GM12878 (cell line): ENCODE data around the gene PARP15. TPM values are rescaled to one million over a fixed set of nuclear protein-coding genes. Genes with fewer than 3 reads are reported as not detected.

Source experiments
- ASH2L ChIP-seq: fragments of 300-600, 200-600 bp; sonication (generic); IDR thresholded peaks from 2 replicates; pipeline ENCODE4 v1.6.1; 2017; ENCODE audit warnings: low read depth, mild to moderate bottlenecking, borderline replicate concordance
- BCL3 ChIP-seq: IDR thresholded peaks from 2 replicates; pipeline ENCODE4 v1.6.1; 2011; ENCODE audit warnings: borderline replicate concordance, low read depth, mild to moderate bottlenecking, moderate library complexity, low read length; ENCODE audit not compliant: insufficient read depth, poor library complexity, severe bottlenecking
- CBFB ChIP-seq: IDR thresholded peaks from 2 replicates; pipeline ENCODE4 v1.6.1; 2016; ENCODE audit warnings: antibody characterized with exemption, low read depth
- CREB1 ChIP-seq: IDR thresholded peaks from 2 replicates; pipeline ENCODE4 v1.6.1; 2012; ENCODE audit warnings: low read depth, mild to moderate bottlenecking, inconsistent platforms
- CREM ChIP-seq: IDR thresholded peaks from 2 replicates; pipeline ENCODE4 v1.6.1; 2014; ENCODE audit warnings: antibody characterized with exemption, low read depth
- EED ChIP-seq: sonication (generic); IDR thresholded peaks from 2 replicates; pipeline ENCODE4 v1.6.1; 2016; ENCODE audit warnings: antibody characterized with exemption, low read depth
- IKZF2 ChIP-seq, 2 experiments: fragments of 450-650 bp; IDR thresholded peaks; 2 replicates each; pipeline ENCODE4 v1.6.1; 2017; ENCODE audit warnings: mild to moderate bottlenecking in 2 of 2, moderate library complexity in 2 of 2
- JUNB ChIP-seq: IDR thresholded peaks from 2 replicates; pipeline ENCODE4 v1.6.1; 2016; ENCODE audit warnings: antibody characterized with exemption, mild to moderate bottlenecking
- JUND ChIP-seq: IDR thresholded peaks from 2 replicates; pipeline ENCODE4 v1.6.1; 2012; ENCODE audit warnings: low read depth, mild to moderate bottlenecking, low read length, improper control_type of control experiment, moderate library complexity
- KDM1A ChIP-seq: fragments of 200-600 bp; sonication (generic); IDR thresholded peaks from 2 replicates; pipeline ENCODE4 v1.6.1; 2016; ENCODE audit warnings: borderline replicate concordance
- MTA2 ChIP-seq: fragments of 450-650 bp; IDR thresholded peaks from 2 replicates; pipeline ENCODE4 v1.6.1; 2016; ENCODE audit warnings: low read depth, mild to moderate bottlenecking, moderate library complexity
- MYC ChIP-seq: IDR thresholded peaks from 2 replicates; pipeline ENCODE4 v1.6.1; 2011; ENCODE audit warnings: mild to moderate bottlenecking, low read length, moderate library complexity, inconsistent platforms; ENCODE audit not compliant: insufficient read depth, insufficient replicate concordance, insufficient read length, severe bottlenecking
- NBN ChIP-seq: fragments of 450-650 bp; IDR thresholded peaks from 2 replicates; pipeline ENCODE4 v1.6.1; 2016
- NFIC ChIP-seq: IDR thresholded peaks from 2 replicates; pipeline ENCODE4 v1.6.1; 2012; ENCODE audit warnings: low read depth, mild to moderate bottlenecking, inconsistent platforms, low read length, moderate library complexity
- NFYA ChIP-seq: IDR thresholded peaks from 2 replicates; pipeline ENCODE4 v1.6.1; 2011; ENCODE audit warnings: low read depth, mild to moderate bottlenecking, low read length, improper control_type of control experiment, borderline replicate concordance
- NRF1 ChIP-seq: conservative IDR thresholded peaks from 2 replicates; pipeline ENCODE4 v1.6.1; 2011; ENCODE audit warnings: mild to moderate bottlenecking, low read depth, low read length, improper control_type of control experiment
- POLR2AphosphoS5 ChIP-seq: IDR thresholded peaks from 2 replicates; pipeline ENCODE4 v1.6.1; 2011; ENCODE audit warnings: mild to moderate bottlenecking, low read length, inconsistent platforms
- RELA ChIP-seq: fragments of 450-650 bp; IDR thresholded peaks from 2 replicates; pipeline ENCODE4 v1.8.0; 2014; ENCODE audit warnings: borderline replicate concordance; ENCODE audit not compliant: partially characterized antibody
- RUNX3 ChIP-seq: IDR thresholded peaks from 2 replicates; pipeline ENCODE4 v1.6.1; 2012; ENCODE audit warnings: low read length, inconsistent platforms
- SKIL ChIP-seq: fragments of 450-650 bp; IDR thresholded peaks from 2 replicates; pipeline ENCODE4 v1.6.1; 2017; ENCODE audit warnings: mild to moderate bottlenecking, low read depth, inconsistent platforms; ENCODE audit not compliant: poor library complexity, severe bottlenecking
- SPI1 ChIP-seq: IDR thresholded peaks from 2 replicates; pipeline ENCODE4 v1.6.1; 2011; ENCODE audit warnings: low read depth, mild to moderate bottlenecking, low read length, moderate library complexity, borderline replicate concordance; ENCODE audit not compliant: insufficient read depth
- SREBF1 ChIP-seq: IDR thresholded peaks from 2 replicates; pipeline ENCODE4 v1.6.1; 2012; ENCODE audit warnings: mild to moderate bottlenecking, low read length
- SREBF2 ChIP-seq: IDR thresholded peaks from 2 replicates; pipeline ENCODE4 v1.6.1; 2012; ENCODE audit warnings: mild to moderate bottlenecking, low read length
- TCF3 ChIP-seq: IDR thresholded peaks from 2 replicates; pipeline ENCODE4 v1.6.1; 2012; ENCODE audit warnings: low read depth, mild to moderate bottlenecking, low read length, borderline replicate concordance; ENCODE audit not compliant: insufficient read depth
- ZNF24 ChIP-seq: fragments of 450-650 bp; IDR thresholded peaks from 2 replicates; pipeline ENCODE4 v1.6.1; 2017; ENCODE audit warnings: antibody characterized with exemption, mild to moderate bottlenecking
- ZNF592 ChIP-seq: fragments of 450-650 bp; IDR thresholded peaks from 2 replicates; pipeline ENCODE4 v1.6.1; 2017; ENCODE audit warnings: mild to moderate bottlenecking, moderate library complexity
- ZZZ3 ChIP-seq: IDR thresholded peaks from 2 replicates; pipeline ENCODE4 v1.6.1; 2011; ENCODE audit warnings: low read depth; ENCODE audit not compliant: control insufficient read depth, insufficient read length
- polyA plus RNA-seq, 11 experiments: library from polyadenylated mRNA; depleted of rRNA in 4 of 11; unstranded in 6 of 11; stranded (reverse) in 5 of 11; fragments of >200 nt; fragmentation: Nextera tagmentation in 4 of 11; fragmentation: Illumina TruSeq in 1 of 11; extraction: Ambion mirVana in 4 of 11; extraction: Trizol in 1 of 11; gene quantifications; 1 replicate in 1 of 11; 2 replicates in 10 of 11; pipeline versions ENCODE4 v1.2.1 to v1.2.3, GENCODE V29; 2011 to 2016; ENCODE audit warnings: inconsistent platforms in 2 of 11, missing spikeins in 2 of 11, low read depth in 1 of 11
- total RNA-seq, 4 experiments: library from RNA; depleted of rRNA in 3 of 4; stranded (reverse); fragments of >200 nt in 3 of 4; fragmentation: Illumina TruSeq in 1 of 4; extraction: Trizol in 1 of 4; gene quantifications; 2 replicates each; pipeline versions ENCODE4 v1.2.1 to v1.2.3, GENCODE V29; 2013 to 2021

Gene PARP15
- total and polyA plus RNA-seq, 10 of the 15 experiments (the other 5 are each of a cell fraction or from before 2014, with no cell fraction given), result 9.0 to 234 (median 36.3) TPM

GRCh38 chr3:122533931-122534334, 43.5 kb upstream of the PARP15 start (continued):
- TF ChIP-seq KDM1A, result no peak
- TF ChIP-seq SREBF1, result no peak
- no peak for TF ChIP-seq SPI1
- peak; percentile 99 for TF ChIP-seq JUNB
- TF ChIP-seq ASH2L, result no peak
- no peak for TF ChIP-seq SREBF2
- no peak for TF ChIP-seq CREB1
- TF ChIP-seq BCL3, result peak; percentile 47
- no peak for TF ChIP-seq NFYA
- 0 out of 2 replicates have a peak, but pooled peaks have one; percentile 28 for TF ChIP-seq TCF3
- peak; percentile 65 for TF ChIP-seq MTA2
- no peak for TF ChIP-seq ZNF24
- no peak for TF ChIP-seq NRF1
- peak; percentile 96 for TF ChIP-seq JUND
- no peak for TF ChIP-seq CBFB
- peak; percentile 78 for TF ChIP-seq NFIC
- TF ChIP-seq NBN, result peak; percentile 73
- no peak for TF ChIP-seq ZZZ3
- no peak for TF ChIP-seq ZNF592
- peak; percentile 100 for TF ChIP-seq SKIL
- peak; percentile 76 to 86 for TF ChIP-seq IKZF2 (IDR thresholded peaks at IDR 0.05)
- TF ChIP-seq RELA, result no peak
- TF ChIP-seq POLR2AphosphoS5, result no peak
- peak; percentile 56 for TF ChIP-seq CREM
- peak; percentile 71 for TF ChIP-seq EED
- peak; percentile 81 for TF ChIP-seq RUNX3
- TF ChIP-seq MYC, result no peak
